Measurements from ENCODE around the gene CEPT1.

DNA sequence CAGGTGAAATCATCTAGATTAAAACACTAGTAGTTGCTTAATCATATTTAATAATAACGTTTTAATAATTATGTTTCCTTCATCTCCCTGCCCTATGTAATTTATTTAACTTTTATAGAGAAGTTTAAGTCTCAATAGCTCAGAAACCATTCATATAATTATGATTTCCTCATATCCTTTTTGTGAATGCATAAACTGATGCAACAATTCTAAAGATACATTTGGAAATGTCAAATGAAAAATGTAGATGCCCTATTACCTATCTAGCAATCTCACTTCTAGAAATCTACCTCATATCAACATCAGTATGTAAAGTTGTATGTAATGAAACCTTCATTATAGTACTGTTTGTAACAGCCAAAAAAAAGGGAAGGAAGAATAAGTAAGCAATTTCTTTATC lies 10.6 kb upstream of the CEPT1 start:
- TF ChIP-seq EZH2 (IDR thresholded peaks at IDR 0.05; ENCODE audit: borderline replicate concordance) (no peak), EZH2phosphoT487 (IDR thresholded peaks at IDR 0.05; ENCODE audit: low read depth, severe bottlenecking, unreplicated experiment) (no peak)
- TF ChIP-seq, protein P1, sequence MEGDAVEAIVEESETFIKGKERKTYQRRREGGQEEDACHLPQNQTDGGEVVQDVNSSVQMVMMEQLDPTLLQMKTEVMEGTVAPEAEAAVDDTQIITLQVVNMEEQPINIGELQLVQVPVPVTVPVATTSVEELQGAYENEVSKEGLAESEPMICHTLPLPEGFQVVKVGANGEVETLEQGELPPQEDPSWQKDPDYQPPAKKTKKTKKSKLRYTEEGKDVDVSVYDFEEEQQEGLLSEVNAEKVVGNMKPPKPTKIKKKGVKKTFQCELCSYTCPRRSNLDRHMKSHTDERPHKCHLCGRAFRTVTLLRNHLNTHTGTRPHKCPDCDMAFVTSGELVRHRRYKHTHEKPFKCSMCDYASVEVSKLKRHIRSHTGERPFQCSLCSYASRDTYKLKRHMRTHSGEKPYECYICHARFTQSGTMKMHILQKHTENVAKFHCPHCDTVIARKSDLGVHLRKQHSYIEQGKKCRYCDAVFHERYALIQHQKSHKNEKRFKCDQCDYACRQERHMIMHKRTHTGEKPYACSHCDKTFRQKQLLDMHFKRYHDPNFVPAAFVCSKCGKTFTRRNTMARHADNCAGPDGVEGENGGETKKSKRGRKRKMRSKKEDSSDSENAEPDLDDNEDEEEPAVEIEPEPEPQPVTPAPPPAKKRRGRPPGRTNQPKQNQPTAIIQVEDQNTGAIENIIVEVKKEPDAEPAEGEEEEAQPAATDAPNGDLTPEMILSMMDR (IDR thresholded peaks at IDR 0.05; ENCODE audit: poor library complexity) = no peak

All from hepatocyte (in vitro differentiated cells).